ENCODE data around the gene NDUFAF7.

DNA sequence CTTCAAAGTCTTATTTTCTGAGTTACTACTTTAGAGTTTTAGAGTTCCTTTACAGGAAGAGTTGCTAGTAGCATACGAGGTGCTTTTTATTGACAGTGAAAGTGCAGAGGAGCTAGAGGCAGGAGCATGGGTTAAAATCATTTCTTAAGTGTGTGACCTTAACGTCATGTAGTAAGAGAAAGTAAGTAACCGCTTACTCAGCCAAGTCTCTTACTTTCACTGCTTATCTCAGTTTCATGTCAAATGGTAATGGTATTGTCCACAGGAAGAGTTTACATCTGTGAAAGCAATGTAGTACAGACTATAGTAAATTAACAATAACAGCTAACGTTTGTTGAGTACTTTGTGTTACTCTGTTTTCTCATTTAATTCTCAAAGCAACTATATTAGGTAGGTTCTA is 12.6 kb downstream of the NDUFAF7 start:
- TF ChIP-seq, protein P1, sequence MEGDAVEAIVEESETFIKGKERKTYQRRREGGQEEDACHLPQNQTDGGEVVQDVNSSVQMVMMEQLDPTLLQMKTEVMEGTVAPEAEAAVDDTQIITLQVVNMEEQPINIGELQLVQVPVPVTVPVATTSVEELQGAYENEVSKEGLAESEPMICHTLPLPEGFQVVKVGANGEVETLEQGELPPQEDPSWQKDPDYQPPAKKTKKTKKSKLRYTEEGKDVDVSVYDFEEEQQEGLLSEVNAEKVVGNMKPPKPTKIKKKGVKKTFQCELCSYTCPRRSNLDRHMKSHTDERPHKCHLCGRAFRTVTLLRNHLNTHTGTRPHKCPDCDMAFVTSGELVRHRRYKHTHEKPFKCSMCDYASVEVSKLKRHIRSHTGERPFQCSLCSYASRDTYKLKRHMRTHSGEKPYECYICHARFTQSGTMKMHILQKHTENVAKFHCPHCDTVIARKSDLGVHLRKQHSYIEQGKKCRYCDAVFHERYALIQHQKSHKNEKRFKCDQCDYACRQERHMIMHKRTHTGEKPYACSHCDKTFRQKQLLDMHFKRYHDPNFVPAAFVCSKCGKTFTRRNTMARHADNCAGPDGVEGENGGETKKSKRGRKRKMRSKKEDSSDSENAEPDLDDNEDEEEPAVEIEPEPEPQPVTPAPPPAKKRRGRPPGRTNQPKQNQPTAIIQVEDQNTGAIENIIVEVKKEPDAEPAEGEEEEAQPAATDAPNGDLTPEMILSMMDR (IDR thresholded peaks at IDR 0.05): no peak
- TF ChIP-seq POLR2AphosphoS5 (IDR thresholded peaks at IDR 0.05) (no peak), POLR2A (IDR thresholded peaks at IDR 0.05) (no peak)
